ENCODE results near the gene TMEM132D.

Gene TMEM132D

DNA sequence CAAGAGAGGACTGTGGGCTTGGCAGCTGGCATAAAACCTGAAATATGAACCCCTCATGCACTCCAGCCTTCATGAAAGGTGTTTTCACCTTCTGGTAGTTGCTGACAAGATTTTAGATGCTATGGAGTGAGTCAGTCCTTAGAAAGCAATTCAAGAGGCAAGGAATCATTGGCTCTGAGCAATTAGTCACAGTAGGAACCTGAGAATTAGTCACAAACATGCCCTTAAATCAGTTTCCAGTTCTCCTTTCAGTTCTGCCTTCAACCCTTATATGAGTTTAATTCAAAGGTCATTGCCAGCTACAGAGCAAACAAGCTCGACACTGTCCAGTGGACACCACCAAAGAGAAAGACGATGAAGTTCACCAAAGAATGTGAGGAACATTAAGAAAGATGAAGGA is 578.3 kb downstream of the TMEM132D start:
- no peak for DNase-seq

DNA sequence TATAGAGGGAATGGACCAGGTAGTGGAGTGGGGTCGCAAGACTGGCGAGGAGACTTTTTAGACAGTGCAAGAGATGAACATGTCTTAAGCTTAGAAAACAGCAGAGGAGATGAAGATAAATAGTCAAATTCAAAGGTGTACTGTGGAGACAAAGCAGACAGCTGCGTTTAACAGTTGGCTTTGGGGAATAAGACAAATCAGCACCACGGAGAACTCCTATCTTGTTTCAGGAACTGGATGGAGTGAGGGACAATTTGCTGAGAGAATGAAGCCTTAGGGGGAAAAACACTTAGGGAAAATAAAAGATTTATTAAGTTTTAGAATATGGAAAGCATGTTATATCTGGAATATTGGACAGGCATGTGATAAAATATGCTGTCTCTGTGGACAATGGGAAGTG is 591.8 kb downstream of the TMEM132D start:
- DNase-seq: no peak

DNA sequence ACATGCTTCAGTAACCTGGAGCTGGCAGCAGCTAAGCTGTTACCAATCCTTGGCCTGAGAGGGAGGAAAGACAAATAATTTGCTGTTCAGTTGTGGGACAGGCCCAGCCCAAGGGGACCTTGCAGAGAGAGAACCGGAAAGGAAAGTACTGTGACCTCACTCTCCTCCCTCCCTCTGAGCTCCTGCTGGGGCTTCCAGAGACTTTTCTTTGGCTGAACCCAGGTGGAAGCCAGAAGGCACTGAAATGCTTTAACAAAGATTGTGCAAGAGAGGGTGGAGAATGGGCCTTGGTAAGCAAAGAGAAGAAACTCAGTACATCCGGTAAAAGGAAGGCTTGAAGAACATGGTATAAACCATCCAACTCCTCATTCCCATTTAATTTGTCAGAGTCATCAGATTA is 593.5 kb downstream of the TMEM132D start:
- no peak for DNase-seq

DNA sequence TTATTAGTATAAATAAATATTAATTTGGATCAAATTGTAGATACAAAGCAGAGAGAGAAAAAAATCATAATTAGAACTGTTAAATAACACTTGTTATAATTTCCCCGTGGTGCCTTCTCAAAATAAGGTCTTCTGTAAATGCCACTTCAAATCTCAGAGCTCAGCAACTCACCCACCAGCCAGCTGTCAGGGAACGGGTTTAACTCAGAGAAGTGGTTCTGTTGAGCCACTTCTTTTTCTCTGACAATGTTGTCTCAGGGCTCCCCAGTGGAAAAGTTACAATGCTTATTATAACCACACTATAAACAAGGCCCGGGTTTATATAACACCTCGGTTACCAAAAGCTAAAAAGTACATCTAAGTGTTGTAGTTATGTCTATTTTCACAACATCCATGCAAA is 598.0 kb downstream of the TMEM132D start:
- DNase-seq: no peak

DNA sequence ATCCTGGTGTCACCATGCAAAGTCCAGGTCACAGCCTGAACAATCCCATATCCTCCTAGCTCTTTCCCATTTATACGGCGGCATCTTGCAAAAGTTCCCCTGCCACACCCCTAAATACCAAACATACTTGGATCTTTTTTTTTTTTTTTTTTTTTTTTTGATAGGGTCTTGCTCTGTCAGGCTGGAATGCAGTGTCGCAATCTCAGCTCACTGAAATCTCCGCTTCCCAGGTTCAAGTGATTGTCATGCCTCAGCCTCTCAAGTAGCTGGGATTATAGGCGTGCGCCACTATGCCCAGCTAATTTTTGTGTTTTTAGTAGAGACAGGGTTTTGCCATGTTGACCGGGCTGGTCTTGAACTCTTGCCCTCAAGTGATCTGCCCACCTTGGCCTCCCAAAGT is 599.3 kb downstream of the TMEM132D start:
- DNase-seq: no peak

DNA sequence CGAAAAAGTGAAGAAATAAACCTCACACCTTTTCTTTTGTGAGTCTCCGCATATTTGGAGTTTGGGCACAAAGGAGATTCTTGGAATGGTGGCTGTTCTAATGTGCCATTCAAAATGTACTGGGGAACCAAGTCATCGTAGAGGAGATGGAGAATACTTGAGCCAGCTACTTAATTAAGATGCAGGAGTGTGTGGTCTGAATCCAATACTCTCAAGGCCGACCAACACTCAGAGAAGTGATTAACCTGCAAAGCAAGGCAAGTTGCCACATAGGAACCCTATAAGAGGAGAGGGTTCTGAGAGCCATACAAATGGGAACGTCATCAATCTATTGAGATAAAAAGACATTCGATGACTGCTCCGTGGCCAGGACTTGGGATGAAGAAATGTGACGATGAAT is 603.8 kb downstream of the TMEM132D start:
- DNase-seq: no peak

DNA sequence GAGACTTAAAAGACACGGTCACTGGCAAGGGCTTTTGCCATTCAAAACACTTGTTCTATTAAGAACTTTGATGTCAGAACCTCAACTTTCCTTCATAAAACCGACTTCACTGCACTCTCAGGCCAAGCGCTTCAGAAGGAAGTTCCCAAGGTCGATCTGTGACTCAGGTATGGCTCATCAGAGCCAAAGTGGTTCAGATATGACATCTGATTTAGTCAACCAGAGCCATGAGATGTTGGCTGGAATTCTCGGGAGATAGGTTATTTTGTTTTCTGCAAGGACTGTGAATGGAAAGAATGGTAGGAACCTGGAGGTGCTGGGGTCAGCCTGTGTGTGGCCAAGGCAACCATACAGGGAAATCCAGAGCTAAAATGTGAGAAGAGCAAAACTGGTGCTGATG is 604.9 kb downstream of the TMEM132D start:
- no peak for DNase-seq

DNA sequence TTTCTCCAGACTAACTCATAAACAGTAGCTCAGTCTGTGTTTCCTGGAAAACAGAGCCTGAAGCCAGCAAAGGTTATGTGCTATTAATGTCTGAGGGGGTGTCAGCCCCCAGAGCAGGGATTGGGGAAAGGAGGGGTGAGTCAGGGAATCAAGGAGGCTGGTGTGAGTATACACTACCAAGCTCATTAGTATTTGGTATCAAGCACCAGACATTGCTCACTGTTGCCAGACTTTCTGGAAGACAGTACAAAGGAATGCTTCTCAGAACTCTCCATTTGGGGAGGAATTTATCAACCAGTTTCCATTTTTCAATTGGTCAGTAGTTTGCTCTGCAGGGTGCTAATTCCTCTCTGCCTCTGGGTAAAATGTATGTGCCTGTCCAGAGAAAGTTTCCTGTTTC is 607.2 kb downstream of the TMEM132D start:
- DNase-seq: no peak

DNA sequence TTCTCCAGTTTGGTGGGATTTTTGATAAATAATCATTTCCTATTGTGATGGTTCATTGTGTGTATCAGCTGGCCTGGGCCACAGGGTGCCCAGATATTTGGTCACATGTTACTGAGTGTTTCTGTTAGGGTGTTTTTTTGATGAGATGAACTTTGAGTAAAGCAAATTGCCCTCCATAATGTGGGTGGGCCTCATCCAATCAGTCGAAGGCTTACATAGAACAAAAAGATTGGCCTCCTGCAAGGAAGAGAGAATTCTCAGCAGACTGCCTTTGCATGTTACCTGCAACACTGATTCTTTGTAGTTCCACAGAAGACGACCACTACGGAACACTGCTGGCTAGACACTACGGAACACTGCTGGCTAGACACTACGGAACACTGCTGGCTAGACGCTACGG is 609.0 kb downstream of the TMEM132D start:
- no peak for DNase-seq

DNA sequence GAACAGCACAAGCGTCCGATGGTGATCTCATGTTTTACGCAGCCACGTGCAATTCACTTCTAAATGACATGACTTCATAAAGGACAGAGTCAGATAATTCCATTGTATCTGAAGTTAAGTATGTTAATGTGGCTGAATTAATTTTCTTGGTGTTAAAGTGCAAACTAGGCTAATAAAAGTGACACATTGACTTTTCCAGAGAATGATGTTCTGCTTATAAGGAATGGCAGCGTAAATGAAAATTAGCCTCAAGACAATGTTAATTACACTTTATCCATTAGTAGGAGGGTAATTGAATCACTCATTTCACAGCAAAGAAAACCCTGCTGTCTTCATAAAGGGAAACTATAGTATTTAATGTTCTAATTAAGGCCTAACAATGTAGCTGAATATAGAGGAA is 624.1 kb downstream of the TMEM132D start:
- DNase-seq: no peak

DNA sequence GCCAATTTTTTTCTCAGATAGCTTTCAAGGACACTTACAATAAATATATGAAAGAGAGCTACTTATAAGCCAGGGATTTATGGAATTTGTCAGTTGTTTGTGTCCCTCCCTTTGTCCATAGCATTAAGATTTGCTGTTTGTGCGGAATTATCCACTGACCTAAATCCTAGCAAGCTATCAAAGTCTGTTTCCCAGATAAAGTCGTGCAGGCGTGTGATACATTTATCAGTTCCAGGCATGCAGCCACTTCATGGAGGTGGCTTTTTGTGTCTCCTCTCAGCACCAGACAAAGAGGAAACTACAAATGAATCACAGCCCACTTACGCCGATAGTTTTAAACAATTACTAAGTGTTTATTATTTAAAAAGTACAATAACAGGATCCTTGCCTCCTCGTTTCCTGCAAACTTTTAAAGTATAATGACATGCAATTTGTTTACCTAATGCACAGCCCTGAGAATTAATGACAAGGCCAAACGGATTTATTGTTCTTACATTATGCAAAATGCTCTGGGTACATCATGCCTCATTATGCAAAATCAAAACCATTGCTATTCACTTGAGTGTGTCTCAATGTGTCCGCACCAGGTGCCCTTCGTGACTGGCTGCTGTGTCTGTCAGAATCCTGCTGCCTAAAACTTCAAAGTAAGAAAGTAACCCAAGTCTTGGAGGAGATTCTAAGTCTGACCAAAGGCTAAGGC is 627.3 kb downstream of the TMEM132D start:
- DNase-seq: no peak

DNA sequence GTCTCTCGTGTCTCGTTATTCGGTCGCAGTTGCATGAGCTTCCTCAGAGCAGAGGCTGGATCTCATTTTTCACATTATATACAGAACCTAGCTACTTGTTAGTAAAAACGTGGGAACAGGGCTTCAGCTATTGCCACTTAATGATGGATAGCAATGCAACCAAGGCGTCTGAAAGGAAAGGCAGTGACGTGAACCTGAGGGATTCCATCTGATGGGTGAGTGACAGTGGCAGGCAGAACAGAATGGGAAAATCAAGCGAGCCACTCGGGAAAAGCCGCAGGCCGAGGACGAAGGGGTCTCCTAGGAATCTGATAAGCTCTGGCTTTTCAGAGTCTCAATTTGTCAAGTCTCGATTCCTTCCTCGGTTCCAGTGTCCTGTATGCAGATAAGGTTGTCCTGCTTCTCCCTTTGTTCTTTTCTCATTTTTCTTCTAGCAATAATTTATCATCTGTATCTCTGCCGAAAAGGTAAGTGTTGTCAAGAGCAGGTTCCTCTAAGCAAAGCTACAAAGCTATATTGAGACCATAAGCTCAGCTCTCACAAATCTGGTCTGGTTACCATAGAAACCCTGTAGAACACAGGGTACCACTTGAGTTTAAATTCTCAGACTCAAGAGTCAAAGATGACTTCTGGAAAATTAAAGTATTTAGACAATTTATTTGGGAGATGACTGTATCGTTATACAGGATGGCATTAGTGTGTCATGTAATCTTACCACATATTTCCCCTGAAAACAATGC is 633.9 kb downstream of the TMEM132D start:
- DNase-seq: no peak

DNA sequence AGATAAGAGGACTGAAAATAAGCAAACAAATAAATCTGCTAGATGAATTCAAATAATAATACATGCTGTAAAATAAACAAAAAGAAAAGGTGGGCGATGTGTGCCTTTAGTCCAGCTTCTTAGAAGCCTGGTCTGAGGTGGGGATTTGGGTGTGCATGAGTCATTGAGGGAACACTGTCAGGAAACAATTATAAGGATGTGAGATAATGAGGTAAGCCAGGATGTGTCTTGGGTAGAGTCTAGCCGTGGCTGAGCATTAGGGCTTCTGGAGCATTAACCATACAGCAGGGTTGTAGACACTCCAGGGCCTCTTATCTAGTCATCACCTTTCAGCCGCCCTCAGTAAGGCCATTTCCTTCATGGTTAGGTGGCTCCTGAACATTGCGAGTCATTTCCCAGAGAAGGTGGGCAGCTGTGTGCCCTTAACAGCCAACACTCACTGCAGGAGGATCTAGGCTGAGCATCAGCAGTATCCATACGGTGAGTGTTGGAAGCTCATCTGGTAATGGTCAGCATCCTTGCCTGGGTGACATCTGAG is 645.0 kb downstream of the TMEM132D start:
- no peak for DNase-seq

DNA sequence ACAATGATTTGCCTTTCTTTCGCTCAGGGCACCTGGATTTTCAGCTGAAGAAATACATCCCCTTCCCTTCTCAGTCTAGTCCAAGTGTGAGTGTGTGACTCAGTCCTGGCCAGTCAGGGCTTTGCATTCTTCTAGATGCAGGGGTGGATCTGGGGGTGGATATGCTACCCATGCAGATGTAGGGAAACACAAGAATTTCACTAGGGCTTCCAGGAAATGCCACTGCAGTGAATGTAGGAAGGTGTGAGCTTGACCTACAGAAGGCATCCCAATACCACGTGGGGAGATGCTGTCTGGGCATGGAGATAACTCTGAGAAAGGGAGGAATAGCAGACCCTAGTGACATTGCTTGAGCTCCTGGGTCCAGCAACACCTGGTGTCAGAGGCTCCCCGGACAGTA is 646.3 kb downstream of the TMEM132D start:
- DNase-seq: no peak

DNA sequence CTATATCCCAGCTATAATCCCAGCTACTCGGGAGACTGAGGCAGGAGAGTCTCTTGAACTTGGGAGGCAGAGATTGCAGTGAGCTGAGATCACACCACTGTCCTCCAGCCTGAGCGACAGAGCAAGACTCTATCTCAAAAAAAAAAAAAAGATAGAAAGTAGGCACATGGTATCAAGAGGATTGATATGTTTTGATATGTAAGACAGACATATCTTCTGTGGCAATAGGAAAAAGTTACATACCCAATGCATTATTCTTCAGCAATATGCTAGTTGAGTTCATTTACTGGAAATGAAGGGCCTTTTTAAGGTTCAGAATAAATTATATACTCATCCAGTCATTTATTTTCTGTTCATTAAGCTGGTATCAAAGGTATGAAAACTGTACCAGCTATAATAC is 657.2 kb downstream of the TMEM132D start:
- no peak for DNase-seq

DNA sequence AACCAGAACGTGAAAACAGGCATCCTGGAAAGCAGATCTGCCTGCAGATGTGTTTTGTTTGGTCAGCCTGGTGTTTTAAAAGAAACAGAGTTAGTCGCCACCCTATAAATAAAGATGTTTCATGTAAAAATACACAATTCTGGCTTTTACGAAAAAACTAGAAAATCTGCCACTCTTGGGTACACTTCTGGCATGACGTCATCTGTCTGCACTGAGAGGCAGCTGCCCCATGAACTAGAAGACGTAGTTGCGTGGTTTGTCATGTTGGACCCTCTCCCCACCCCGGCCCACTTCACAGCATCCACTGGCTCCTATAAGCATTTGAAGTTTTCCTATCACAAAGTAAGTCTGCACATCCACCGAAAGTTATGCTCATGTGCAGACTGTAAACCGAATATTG is 658.1 kb downstream of the TMEM132D start:
- DNase-seq: no peak

DNA sequence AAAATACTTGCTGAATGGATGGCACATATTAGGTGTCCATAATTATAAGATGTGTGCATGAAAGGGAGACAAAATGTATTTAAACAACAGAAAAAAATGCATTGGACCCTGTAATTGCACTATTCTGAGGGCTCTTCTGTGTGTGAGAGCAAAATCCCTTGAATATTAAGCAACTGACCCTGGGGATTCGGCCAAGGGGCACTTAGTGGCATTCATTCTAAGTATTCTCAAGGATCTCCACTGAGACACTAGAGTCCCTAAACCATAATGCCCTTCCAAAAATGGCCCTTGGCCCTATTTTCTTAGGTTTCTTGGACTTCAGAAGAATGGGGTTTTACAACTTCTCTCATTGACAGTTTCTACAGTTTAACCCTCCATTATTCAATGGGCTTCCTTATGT is 662.0 kb downstream of the TMEM132D start:
- DNase-seq: no peak

DNA sequence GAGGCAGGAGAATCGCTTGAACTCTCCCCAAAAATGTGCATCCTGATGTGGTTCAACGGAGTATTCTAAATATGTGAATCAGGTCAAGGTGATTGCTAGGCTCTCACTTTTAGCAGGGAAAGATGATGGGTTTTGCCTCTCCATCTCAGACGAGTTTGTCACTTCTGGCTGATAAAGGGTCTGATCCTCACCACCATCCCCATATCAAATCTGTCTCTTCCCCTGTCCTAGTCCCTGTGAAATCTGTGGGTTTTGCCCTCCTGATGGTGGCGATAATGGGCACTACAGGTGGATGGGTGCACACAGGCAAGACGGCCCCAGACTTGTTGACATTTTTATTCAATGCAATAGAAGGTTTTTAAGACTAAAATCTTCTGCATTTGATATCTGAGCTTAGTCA is 665.9 kb downstream of the TMEM132D start:
- DNase-seq: no peak

DNA sequence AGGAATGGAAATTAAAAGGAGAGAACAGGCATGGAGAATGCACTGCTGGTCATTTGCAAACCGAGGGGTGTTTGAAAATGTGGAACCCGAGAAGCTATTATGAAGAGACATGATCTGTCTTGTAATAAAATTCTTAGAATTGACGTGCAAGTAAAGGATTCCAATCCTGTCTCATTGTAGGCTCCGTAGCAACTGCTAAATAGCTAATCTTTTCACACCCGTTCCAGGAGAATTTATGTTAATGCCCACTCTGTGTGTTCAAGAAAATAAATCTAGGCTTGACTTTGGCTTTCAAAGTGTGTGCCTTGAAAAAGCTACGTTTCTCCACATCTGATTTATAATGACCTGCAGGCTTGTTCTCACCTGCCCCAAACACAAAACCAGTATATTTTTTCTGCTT is 669.6 kb downstream of the TMEM132D start:
- DNase-seq: no peak

DNA sequence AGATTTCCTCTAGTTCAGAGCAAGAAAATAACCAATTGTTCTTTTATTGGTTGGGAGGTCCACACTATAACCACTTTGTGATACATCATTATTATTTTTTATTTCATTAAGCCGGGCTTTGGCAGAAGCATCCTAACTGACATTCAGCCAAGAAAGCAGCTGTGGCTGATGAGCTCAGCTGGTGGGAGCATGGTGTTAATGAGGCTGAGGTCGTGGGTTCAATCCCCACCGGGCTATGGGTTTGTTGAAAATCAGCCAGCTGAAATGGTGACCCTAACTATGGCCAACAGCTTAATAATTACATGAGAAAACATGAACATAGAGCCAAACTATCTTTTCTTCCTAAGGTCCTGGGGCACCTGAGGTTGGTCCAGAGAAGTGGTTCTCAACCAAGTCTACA is 672.3 kb downstream of the TMEM132D start:
- no peak for DNase-seq

DNA sequence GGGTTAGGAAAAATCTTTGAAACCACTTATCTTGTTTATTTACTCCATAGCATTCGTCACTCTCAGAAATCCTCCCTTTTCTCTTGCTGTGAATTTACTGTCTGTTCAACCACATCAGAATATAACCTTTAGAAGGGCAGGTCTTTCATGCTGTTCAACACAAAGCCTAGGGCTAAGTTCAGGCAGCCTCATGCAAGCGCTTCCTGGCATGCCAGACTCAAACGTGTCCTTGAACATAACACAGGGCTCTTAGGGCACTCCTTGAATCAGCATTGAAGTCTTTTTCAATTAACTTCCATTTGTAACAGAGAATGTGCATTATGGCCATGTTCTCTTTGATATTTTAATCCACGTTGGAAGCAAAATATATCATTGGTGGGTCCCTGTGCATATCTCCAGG is 672.8 kb downstream of the TMEM132D start:
- DNase-seq: no peak

DNA sequence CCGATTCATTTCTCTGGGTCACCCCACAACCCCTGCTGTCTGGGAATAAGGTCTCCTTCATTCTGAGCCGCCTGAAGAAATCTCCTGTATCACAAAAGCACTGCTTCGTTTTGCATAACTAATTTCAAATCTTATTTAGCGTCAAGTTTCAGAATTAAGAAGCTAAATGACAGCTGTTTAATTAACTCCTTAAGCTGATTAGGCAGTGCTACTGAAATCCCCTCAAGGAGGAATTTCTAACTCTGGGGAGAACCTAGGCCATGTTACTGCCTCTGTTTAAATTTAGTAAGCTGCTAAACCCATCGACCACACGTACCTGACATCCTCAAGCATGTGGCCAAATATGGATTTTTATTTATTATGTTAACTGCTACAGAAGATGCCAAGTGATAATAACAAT is 677.0 kb downstream of the TMEM132D start:
- no peak for DNase-seq

DNA sequence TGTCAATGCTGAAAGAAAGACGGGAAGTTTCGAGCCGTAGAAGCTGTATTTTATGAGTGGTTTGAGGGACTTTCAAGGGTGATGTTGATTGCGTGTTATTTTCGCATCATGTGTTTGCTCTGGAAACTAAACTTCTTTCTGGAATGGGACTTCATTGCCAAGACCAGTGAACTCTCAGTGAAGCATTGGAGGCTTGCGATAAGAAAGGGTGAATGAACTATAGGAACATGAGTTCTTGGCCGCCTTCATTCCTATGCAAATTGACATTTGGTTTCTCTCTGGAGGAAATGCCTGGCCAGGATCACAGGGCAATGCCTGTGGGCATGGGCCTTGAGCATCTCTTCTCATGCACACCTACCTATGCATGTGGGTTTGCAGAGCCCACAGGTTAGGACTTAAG is 677.8 kb downstream of the TMEM132D start:
- no peak for DNase-seq

DNA sequence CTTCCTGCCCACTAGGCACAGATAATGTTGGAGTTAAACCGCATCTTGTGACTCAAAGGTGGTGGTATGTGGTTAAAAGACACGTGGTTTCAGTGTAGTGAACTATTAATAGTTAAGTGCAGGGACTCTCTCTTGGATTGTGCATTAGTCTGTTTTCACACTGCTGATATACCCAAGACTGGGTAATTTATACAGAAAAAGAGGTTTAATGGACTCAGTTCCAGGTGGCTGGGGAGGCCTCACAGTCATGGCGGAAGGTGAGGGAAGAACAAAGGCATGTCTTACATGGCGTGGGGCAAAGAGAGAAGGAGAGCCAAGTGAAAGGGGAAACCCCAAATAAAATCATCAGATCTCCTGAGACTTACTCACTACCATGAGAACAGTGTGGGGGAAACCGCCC is 688.3 kb downstream of the TMEM132D start:
- DNase-seq: no peak

DNA sequence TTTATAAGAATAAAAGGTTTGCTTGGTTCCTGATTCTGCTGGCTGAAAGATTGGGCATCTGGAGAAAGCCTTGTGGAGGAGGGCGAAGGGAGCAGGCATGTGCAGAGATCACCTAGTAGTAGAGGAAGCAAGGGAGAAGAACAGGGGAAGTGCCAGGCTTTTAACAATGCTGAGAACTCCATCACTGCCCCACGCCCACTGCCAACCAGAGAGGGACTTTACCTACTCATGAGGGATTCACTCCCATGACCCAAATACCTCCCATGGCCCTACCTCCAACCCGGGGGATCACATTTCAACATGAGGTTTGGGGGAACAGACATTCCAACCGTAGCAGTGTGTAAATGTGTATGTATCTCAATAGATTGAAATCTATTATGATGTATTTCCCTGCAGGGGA is 690.3 kb downstream of the TMEM132D start:
- no peak for DNase-seq

Measured in activated T-cell treated with anti-CD3 and anti-CD28 coated beads, Interleukin-2, amount 50 U/mL, for 48 hours (primary cell).